Neuronal stem cell (in vitro differentiated cells): Measurements from ENCODE around the gene CLEC4G.
"Not testable (repeated sequence)": the region's sequence is repeated elsewhere in the genome, so short reads cannot be mapped to it uniquely, and the experiment has no call there.

Experiments
- DNase-seq: peaks from one replicate; pipeline ENCODE4 v3.0.0-alpha.2; 2013; ENCODE audit warnings: low spot score
- H2AFZ ChIP-seq: one replicate; pipeline ENCODE4 v1.6.1; 2013; ENCODE audit warnings: mild to moderate bottlenecking, low read length, inconsistent platforms
- H2AK5ac ChIP-seq: 2 replicates; pipeline ENCODE4 v1.6.1; 2013; ENCODE audit warnings: low read depth, mild to moderate bottlenecking, inconsistent platforms, low read length, moderate library complexity, mixed read lengths
- H2BK120ac ChIP-seq: 2 replicates; pipeline ENCODE4 v1.6.1; 2013; ENCODE audit warnings: low read depth, mild to moderate bottlenecking, inconsistent platforms, low read length, moderate library complexity, mixed read lengths
- H2BK12ac ChIP-seq: one replicate; pipeline ENCODE4 v1.6.1; 2013; ENCODE audit warnings: low read length, inconsistent platforms
- H2BK15ac ChIP-seq: 2 replicates; pipeline ENCODE4 v1.6.1; 2013; ENCODE audit warnings: mild to moderate bottlenecking, low read length, inconsistent platforms, mixed read lengths
- H2BK5ac ChIP-seq: one replicate; pipeline ENCODE4 v1.6.1; 2013; ENCODE audit warnings: inconsistent platforms, mild to moderate bottlenecking, low read length, moderate library complexity
- H3K14ac ChIP-seq: one replicate; pipeline ENCODE4 v1.6.1; 2013; ENCODE audit warnings: low read length, inconsistent platforms
- H3K18ac ChIP-seq: 2 replicates; pipeline ENCODE4 v1.6.1; 2013; ENCODE audit warnings: low read length, inconsistent platforms
- H3K23ac ChIP-seq: 2 replicates; pipeline ENCODE4 v1.6.1; 2013; ENCODE audit warnings: low read depth, mild to moderate bottlenecking, mixed read lengths, low read length, inconsistent platforms; ENCODE audit not compliant: poor library complexity
- H3K27ac ChIP-seq: replicated peaks from 3 replicates; pipeline ENCODE4 v1.5.1; 2013; ENCODE audit warnings: low read length, inconsistent platforms
- H3K27me3 ChIP-seq, 3 experiments: 2 replicates each; pipeline ENCODE4 v1.6.1; 2013; ENCODE audit warnings: low read length in 3 of 3, mild to moderate bottlenecking in 2 of 3, inconsistent platforms in 1 of 3, low read depth in 1 of 3, mixed read lengths in 1 of 3, moderate library complexity in 1 of 3; ENCODE audit not compliant: control insufficient read depth in 3 of 3, insufficient read depth in 3 of 3
- H3K36me3 ChIP-seq, 2 donors: replicated peaks in 1 of 2; 2 replicates each; pipeline ENCODE4 v1.6.1; 2013; ENCODE audit warnings: low read length in 2 of 2; ENCODE audit not compliant: control insufficient read depth in 2 of 2, insufficient read depth in 2 of 2
- H3K4ac ChIP-seq: 2 replicates; pipeline ENCODE4 v1.6.1; 2013; ENCODE audit warnings: inconsistent platforms, mild to moderate bottlenecking, low read length, moderate library complexity
- H3K4me1 ChIP-seq, 2 donors: 1 replicate in 1 of 2; 2 replicates in 1 of 2; pipeline ENCODE4 v1.6.1; 2013; ENCODE audit warnings: low read length in 2 of 2, low read depth in 1 of 2; ENCODE audit not compliant: control insufficient read depth in 2 of 2, insufficient read depth in 1 of 2
- H3K4me2 ChIP-seq: one replicate; pipeline ENCODE4 v1.6.1; 2013; ENCODE audit warnings: mild to moderate bottlenecking, low read length, inconsistent platforms; ENCODE audit not compliant: insufficient read depth, poor library complexity, severe bottlenecking
- H3K4me3 ChIP-seq, 2 donors: 2 replicates each; pipeline ENCODE4 v1.5.1; 2013; ENCODE audit warnings: low read length in 2 of 2, mild to moderate bottlenecking in 2 of 2, inconsistent platforms in 1 of 2, moderate library complexity in 1 of 2
- H3K79me1 ChIP-seq: one replicate; pipeline ENCODE4 v1.6.1; 2013; ENCODE audit warnings: low read depth, mild to moderate bottlenecking, inconsistent platforms, low read length, moderate library complexity
- H3K9ac ChIP-seq: one replicate; pipeline ENCODE4 v1.6.1; 2013; ENCODE audit warnings: mild to moderate bottlenecking, low read depth, low read length, inconsistent platforms; ENCODE audit not compliant: poor library complexity
- H3K9me3 ChIP-seq, 2 donors: replicated peaks in 1 of 2; 2 replicates each; pipeline versions ENCODE3 to v1.6.1; 2013; ENCODE audit warnings: low read length in 2 of 2, mild to moderate bottlenecking in 2 of 2, inconsistent platforms in 1 of 2, low read depth in 1 of 2, mixed read lengths in 1 of 2, moderate library complexity in 1 of 2; ENCODE audit not compliant: control insufficient read depth in 2 of 2, insufficient read depth in 1 of 2
- H4K8ac ChIP-seq: one replicate; pipeline ENCODE4 v1.6.1; 2013; ENCODE audit warnings: low read depth, mild to moderate bottlenecking, inconsistent platforms, low read length, moderate library complexity
- H4K91ac ChIP-seq: one replicate; pipeline ENCODE4 v1.6.1; 2013; ENCODE audit warnings: low read length, low read depth, mild to moderate bottlenecking, inconsistent platforms; ENCODE audit not compliant: poor library complexity
- WGBS, 2 donors: extraction: QIAGEN DNeasy Blood & Tissue Kit; methylation state at CpG; one replicate each; pipeline ENCODE4 v1.1.7; 2013; ENCODE audit warnings: missing lambda C conversion rate in 2 of 2, mixed read lengths in 1 of 2; ENCODE audit not compliant: insufficient read length in 2 of 2, insufficient replicate concordance in 1 of 2; ENCODE audit errors: extremely low coverage in 2 of 2; 5-methylcytosine and 5-hydroxymethylcytosine counted together

Gene CLEC4G

DNA sequence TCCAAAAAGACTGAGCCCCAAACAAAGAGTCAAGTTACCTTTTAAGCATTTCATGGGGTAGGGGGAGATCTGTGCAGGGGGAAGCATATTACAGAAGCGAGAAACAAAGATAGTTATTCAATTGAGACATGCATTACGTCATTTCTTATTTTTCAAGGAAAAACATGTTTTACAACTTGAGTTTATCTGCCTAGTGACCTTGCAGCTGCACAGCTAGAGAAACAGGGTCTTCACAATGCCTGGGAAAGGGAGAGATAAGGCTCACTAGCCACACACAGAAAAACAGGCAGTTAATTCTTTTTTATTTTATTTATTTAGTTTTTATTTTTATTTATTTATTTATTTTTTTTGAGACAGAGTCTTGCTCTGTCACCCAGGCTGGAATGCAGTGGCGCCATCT, 32.2 kb upstream of the CLEC4G start:
- H2BK5ac ChIP-seq, H3K23ac ChIP-seq, H3K9ac ChIP-seq, H4K91ac ChIP-seq, H3K79me1 ChIP-seq, H3K4me2 ChIP-seq, DNase-seq, H2BK12ac ChIP-seq, H3K9me3 ChIP-seq, H3K18ac ChIP-seq, H2BK120ac ChIP-seq, H3K27ac ChIP-seq, H4K8ac ChIP-seq, H2BK15ac ChIP-seq, H3K4ac ChIP-seq, H3K14ac ChIP-seq, H3K36me3 ChIP-seq, H3K4me3 ChIP-seq, H3K4me1 ChIP-seq, H3K27me3 ChIP-seq, H2AK5ac ChIP-seq, H2AFZ ChIP-seq: not testable (repeated sequence)
- WGBS, 2 donors, result no CpG with 5 or more reads among the region's 3 CpGs

- H2AFZ ChIP-seq, result no peak overlapping the region
- no peaks in the 10 kb centered on the region for H3K4me1 ChIP-seq
- H3K27me3 ChIP-seq, result no peaks in the 10 kb centered on the region
- H3K36me3 ChIP-seq, result no peaks in the 10 kb centered on the region
- H3K9me3 ChIP-seq, result peaks cover 3 to 7% of the 10 kb centered on the region in 2 donors
- no peak overlapping the region for H3K4ac ChIP-seq
- no peak for DNase-seq
- no peak overlapping the region for H3K23ac ChIP-seq
- H3K79me1 ChIP-seq, result no peaks in the 10 kb centered on the region
- no peak overlapping the region for H2BK12ac ChIP-seq
- H3K27ac ChIP-seq, result no peak overlapping the region
- H2BK15ac ChIP-seq, result no peak overlapping the region
- H3K18ac ChIP-seq, result no peak overlapping the region
- no peak overlapping the region for H4K91ac ChIP-seq
- no peak overlapping the region for H2BK5ac ChIP-seq
- no CpG with 5 or more reads among the region's 1 CpG for WGBS, 2 donors
- H2AK5ac ChIP-seq, result no peak overlapping the region
- no peak overlapping the region for H4K8ac ChIP-seq
- no peak overlapping the region for H3K4me3 ChIP-seq
- no peak overlapping the region for H3K4me2 ChIP-seq
- no peak overlapping the region for H3K14ac ChIP-seq
- no peak overlapping the region for H2BK120ac ChIP-seq
- no peak overlapping the region for H3K9ac ChIP-seq
Observed at GRCh38 chr19:7763696-7764095, 31.8 kb upstream of the CLEC4G start.

DNA sequence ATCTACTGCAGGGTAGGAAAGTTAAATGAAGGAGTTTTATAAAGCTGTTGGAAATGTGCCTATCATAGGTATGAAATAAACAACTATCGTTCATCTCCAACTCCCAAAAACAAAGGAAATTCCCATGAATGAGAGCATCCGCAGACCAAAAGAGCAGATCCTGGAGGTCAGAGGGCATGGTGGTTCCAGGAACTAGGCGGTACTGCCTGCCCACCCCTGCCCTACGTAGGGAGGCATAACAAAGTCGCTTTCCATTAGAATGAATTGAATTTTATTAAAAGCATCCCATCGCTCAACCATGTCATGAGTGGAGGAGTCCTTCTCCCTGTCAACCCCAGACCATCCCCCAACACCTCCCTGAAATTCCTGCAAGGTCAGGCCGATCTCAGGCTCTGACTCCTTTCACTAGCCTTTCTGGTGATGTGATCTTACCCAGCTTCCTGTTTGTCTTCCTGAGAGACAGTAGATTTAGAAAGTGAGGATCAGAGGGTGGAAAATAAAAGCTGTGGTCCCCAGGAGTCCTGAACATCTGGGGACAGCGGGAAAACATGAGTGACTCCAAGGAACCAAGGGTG, 30.9 kb upstream of the CLEC4G start, which contains the start of gene CLEC4M:
Gene CLEC4M, plus strand, starts transcription at position 525 of the 575 bp plus-strand sequence. Its CDS starts 24 bp downstream, at position 549.
- H2BK15ac ChIP-seq, result no peak within 1 kb of the TSS
- no peak within 1 kb of the TSS for H3K18ac ChIP-seq
- no peak within 1 kb of the TSS for H2BK120ac ChIP-seq
- no peak within 1 kb of the TSS for H2AK5ac ChIP-seq
- no peak within 1 kb of the TSS for H2AFZ ChIP-seq
- H3K14ac ChIP-seq, result no peak within 1 kb of the TSS
- H3K4me3 ChIP-seq, result no peak within 1 kb of the TSS
- no peak within 1 kb of the TSS for H4K8ac ChIP-seq
- H2BK12ac ChIP-seq, result no peak within 1 kb of the TSS
- H3K27ac ChIP-seq, result no peak within 1 kb of the TSS
- H3K27me3 ChIP-seq, result no peaks in the 10 kb centered on the region
- H2BK5ac ChIP-seq, result no peak within 1 kb of the TSS
- no peaks in the 10 kb centered on the region for H3K36me3 ChIP-seq
- H4K91ac ChIP-seq, result no peak within 1 kb of the TSS
- H3K4me2 ChIP-seq, result no peak within 1 kb of the TSS
- H3K9ac ChIP-seq, result no peak within 1 kb of the TSS
- H3K9me3 ChIP-seq, result peaks cover 5 to 7% of the 10 kb centered on the region in 2 donors
- H3K23ac ChIP-seq, result no peak within 1 kb of the TSS
- H3K4ac ChIP-seq, result no peak within 1 kb of the TSS
- no peaks in the 10 kb centered on the region for H3K4me1 ChIP-seq
- H3K79me1 ChIP-seq, result no peaks in the 10 kb centered on the region
- no peak for DNase-seq
- WGBS, 2 donors, result no CpG with 5 or more reads among the region's 8 CpGs

DNA sequence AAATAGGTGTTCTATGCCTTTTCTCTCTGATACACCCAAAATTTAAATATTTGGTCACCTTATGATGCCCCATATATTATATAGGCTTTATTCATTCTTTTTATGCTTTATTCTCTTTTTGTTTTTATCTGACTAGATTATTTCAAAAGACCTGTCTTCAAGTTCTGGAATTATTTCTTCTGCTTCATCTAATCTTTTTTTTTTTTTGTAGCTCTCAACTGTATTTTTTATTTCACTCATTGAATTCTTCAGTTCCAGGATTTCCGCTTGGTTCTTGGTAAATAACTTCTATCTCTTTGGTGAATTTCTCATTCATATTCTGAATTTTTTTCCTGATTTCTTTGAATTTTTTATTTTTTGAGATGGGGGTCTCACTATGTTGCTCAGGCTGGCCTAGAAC, 27.2 kb upstream of the CLEC4G start:
- Histone ChIP-seq H3K4me3 (no peak overlapping the region), H3K9ac (no peak overlapping the region), H3K9me3 (peaks cover 10% of the 10 kb centered on the region in 2 donors), H2BK12ac (no peak overlapping the region), H3K4me1 (no peaks in the 10 kb centered on the region), H2BK120ac (no peak overlapping the region), H2AK5ac (no peak overlapping the region), H3K14ac (no peak overlapping the region), H2BK15ac (no peak overlapping the region), H3K36me3 (no peaks in the 10 kb centered on the region), H2BK5ac (no peak overlapping the region), H3K27ac (no peak overlapping the region), H3K79me1 (no peaks in the 10 kb centered on the region), H2AFZ (no peak overlapping the region), H3K23ac (no peak overlapping the region), H3K27me3 (no peaks in the 10 kb centered on the region), H3K4ac (no peak overlapping the region), H4K91ac (no peak overlapping the region), H3K18ac (no peak overlapping the region), H3K4me2 (no peak overlapping the region), H4K8ac (no peak overlapping the region)
- DNase-seq, result no peak
- WGBS, 2 donors, result no CpG with 5 or more reads among the region's 1 CpG
